Stimulated activated CD8-positive, alpha-beta memory T cell treated with anti-CD3 and anti-CD28 coated beads, Interleukin-2, amount 100 ng/mL, for 48 hours (primary cell): ENCODE measurements around the gene CHD6.

Experiments
- DNase-seq, 2 donors: peaks; one replicate each; pipeline ENCODE4 v3.0.0-alpha.2; 2020; ENCODE audit warnings: low read depth in 2 of 2

CHD6 gene

GRCh38 chr20:41432746-41433145 is 185.4 kb downstream of the CHD6 start:
- no peak for DNase-seq

GRCh38 chr20:41428285-41428684 is 189.9 kb downstream of the CHD6 start:
- DNase-seq = no peak

- no peak for DNase-seq
These were observed 190.3 kb downstream of the CHD6 start for GRCh38 chr20:41427833-41428232.

- DNase-seq = no peak
These were observed 191.2 kb downstream of the CHD6 start for GRCh38 chr20:41426976-41427375.

- DNase-seq = no peak
These were observed 191.9 kb downstream of the CHD6 start for GRCh38 chr20:41426086-41426830.

GRCh38 chr20:41425180-41425884 is 192.8 kb downstream of the CHD6 start:
- DNase-seq = no peak

- DNase-seq = no peak
These were observed 193.6 kb downstream of the CHD6 start for GRCh38 chr20:41424546-41424945.

- DNase-seq = no peak
These were observed 194.2 kb downstream of the CHD6 start for GRCh38 chr20:41424011-41424410.

GRCh38 chr20:41422953-41423352 is 195.2 kb downstream of the CHD6 start:
- no peak for DNase-seq

- no peak for DNase-seq
These were observed 199.4 kb downstream of the CHD6 start for GRCh38 chr20:41418739-41419293.

GRCh38 chr20:41418031-41418430 is 200.1 kb downstream of the CHD6 start:
- DNase-seq = no peak

GRCh38 chr20:41415191-41415590 is 203.0 kb downstream of the CHD6 start:
- DNase-seq = no peak

- DNase-seq = no peak
These were observed 205.0 kb downstream of the CHD6 start for GRCh38 chr20:41413169-41413568.

- no peak for DNase-seq
These were observed 205.7 kb downstream of the CHD6 start for GRCh38 chr20:41412324-41413120.

- DNase-seq = no peak
These were observed 206.8 kb downstream of the CHD6 start for GRCh38 chr20:41411391-41411847.

- DNase-seq = no peak
These were observed 209.2 kb downstream of the CHD6 start for GRCh38 chr20:41408986-41409385.

GRCh38 chr20:41408156-41408794 is 209.9 kb downstream of the CHD6 start:
- DNase-seq = no peak

- no peak for DNase-seq
These were observed 210.6 kb downstream of the CHD6 start for GRCh38 chr20:41407607-41408006.

GRCh38 chr20:41406896-41407444 is 211.2 kb downstream of the CHD6 start:
- no peak for DNase-seq

- DNase-seq = no peak
These were observed 211.8 kb downstream of the CHD6 start for GRCh38 chr20:41406353-41406752.

GRCh38 chr20:41405436-41405835 is 212.7 kb downstream of the CHD6 start:
- no peak for DNase-seq
